PC-3 (cell line): ENCODE data around the gene SERPINA4. TPM values are rescaled to one million over a fixed set of nuclear protein-coding genes. Genes with fewer than 3 reads are reported as not detected.

Experiments
- ATAC-seq: fragments of 200-7000 bp; cut with Tn5 transposase; 2 replicates; pipeline ENCODE4 v1.9.1; 2020; ENCODE audit warnings: mild to moderate bottlenecking, moderate library complexity
- BruUV-seq: library from RNA; stranded (reverse); fragments of 400-500 nt; replicated peaks from 2 replicates; lab custom pipeline; 2021; lab: Mats Ljungman, UMichigan
- CTCF ChIA-PET: fragments of 300-600 bp; sonication (Branson Sonifier 250); formaldehyde crosslinking; loops from one replicate; lab custom pipeline; 2022; ENCODE audit warnings: antibody characterized with exemption; lab: Charles Lee
- POLR2A ChIA-PET: fragments of 300-600 bp; sonication (Branson Sonifier 250); formaldehyde crosslinking; loops from one replicate; lab custom pipeline; 2022; ENCODE audit warnings: antibody characterized with exemption; ENCODE audit not compliant: unreplicated experiment; lab: Charles Lee
- DNase-seq: peaks from one replicate; pipeline ENCODE4 v3.0.0-alpha.2; 2015
- H2AFZ ChIP-seq: fragments of 300-600 bp; sonication (generic); 2 replicates; pipeline ENCODE4 v1.6.0; 2016; ENCODE audit warnings: antibody characterized with exemption, low read length
- H3F3A ChIP-seq: fragments of 300-600 bp; sonication (generic); one replicate; pipeline ENCODE4 v1.6.0; 2017; ENCODE audit warnings: antibody characterized with exemption, low read length, control low read depth, mild to moderate bottlenecking; ENCODE audit not compliant: unreplicated experiment
- H3K27ac ChIP-seq: fragments of 300-600 bp; sonication (generic); 2 replicates; pipeline ENCODE4 v1.5.1; 2016; ENCODE audit warnings: mild to moderate bottlenecking, low read length
- H3K27me3 ChIP-seq: fragments of 300-600 bp; sonication (generic); 2 replicates; pipeline ENCODE4 v1.6.1; 2016; ENCODE audit warnings: low read length, mixed read lengths
- H3K36me3 ChIP-seq: fragments of 300-600 bp; sonication (generic); 2 replicates; pipeline ENCODE4 v1.6.1; 2016; ENCODE audit warnings: low read depth, mixed run types, low read length, mixed read lengths
- H3K4me1 ChIP-seq: fragments of 300-600 bp; sonication (generic); 2 replicates; pipeline ENCODE4 v1.5.1; 2016; ENCODE audit warnings: low read length; ENCODE audit not compliant: insufficient read depth
- H3K4me2 ChIP-seq: fragments of 300-600 bp; sonication (generic); 2 replicates; pipeline ENCODE4 v1.6.0; 2016; ENCODE audit warnings: low read length
- H3K4me3 ChIP-seq: fragments of 300-600 bp; sonication (generic); 2 replicates; pipeline ENCODE4 v1.5.1; 2016; ENCODE audit warnings: mild to moderate bottlenecking, low read length, mixed read lengths
- H3K79me2 ChIP-seq: fragments of 300-600 bp; sonication (generic); 2 replicates; pipeline ENCODE4 v1.6.1; 2017; ENCODE audit warnings: low read length, mixed read lengths
- H3K9ac ChIP-seq: fragments of 300-600 bp; sonication (generic); 2 replicates; pipeline ENCODE4 v1.6.0; 2016; ENCODE audit warnings: mild to moderate bottlenecking, low read length
- H3K9me2 ChIP-seq: fragments of 300-600 bp; sonication (generic); replicated peaks from 2 replicates; pipeline ENCODE4 v1.6.1; 2016; ENCODE audit warnings: mixed run types, low read length, mixed read lengths
- H3K9me3 ChIP-seq: fragments of 300-600 bp; sonication (generic); 2 replicates; pipeline ENCODE4 v1.6.1; 2016; ENCODE audit warnings: low read length, mixed read lengths
- H4K20me1 ChIP-seq: fragments of 300-600 bp; sonication (generic); 2 replicates; pipeline ENCODE4 v1.6.1; 2016; ENCODE audit warnings: low read length, mixed read lengths
- CTCF ChIP-seq: fragments of 300-600 bp; sonication (generic); conservative IDR thresholded peaks from 2 replicates; pipeline ENCODE4 v1.5.1; 2017; ENCODE audit warnings: antibody characterized with exemption, low read depth, mild to moderate bottlenecking, low read length
- EZH2 ChIP-seq: fragments of 300-600 bp; sonication (generic); IDR thresholded peaks from one replicate; pipeline ENCODE4 v1.6.1; 2017; ENCODE audit warnings: antibody characterized with exemption, mild to moderate bottlenecking, low read length; ENCODE audit not compliant: unreplicated experiment
- EZH2phosphoT487 ChIP-seq: fragments of 300-600 bp; sonication (generic); IDR thresholded peaks from 2 replicates; pipeline ENCODE4 v1.6.1; 2018; ENCODE audit warnings: mild to moderate bottlenecking, antibody characterized with exemption, low read length, borderline replicate concordance
- intact Hi-C: fragments of 100-400 bp; cut with micrococcal nuclease; formaldehyde crosslinking; loops from 2 replicates; pipeline ENCODE4 v1.9.0; 2023
- total RNA-seq: library from RNA; depleted of rRNA; stranded (reverse); fragments of >200 nt; gene quantifications from 2 replicates; pipeline ENCODE4 v1.2.3, GENCODE V29; 2014

Gene SERPINA4
- total RNA-seq, 1 experiment from 2014 or later = not detected

DNA sequence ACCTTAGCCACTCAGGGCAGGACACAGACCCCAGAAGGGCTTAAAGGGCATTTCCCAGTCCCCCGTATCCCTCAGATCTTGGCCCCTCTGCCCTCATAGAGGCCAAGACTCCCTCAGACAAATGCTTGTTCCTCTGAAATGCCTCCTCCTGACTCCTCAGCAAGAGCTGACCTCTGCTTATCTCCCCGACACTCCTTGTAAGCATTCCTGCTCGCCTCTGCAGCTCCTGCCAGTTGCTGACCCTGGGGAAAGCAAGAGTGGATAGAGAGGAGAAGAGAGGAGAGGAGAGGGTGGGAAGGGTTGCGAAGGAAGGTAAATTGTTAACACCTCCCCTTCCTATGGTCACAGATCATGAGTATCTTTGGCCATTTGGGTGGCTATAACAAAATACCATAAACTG lies 27.1 kb downstream of the SERPINA4 start:
- no peak overlapping the region for H3K9ac ChIP-seq
- BruUV-seq = no TSS peak
- POLR2A ChIA-PET = no interaction called here
- H3K27ac ChIP-seq = no peak overlapping the region
- no peaks in the 10 kb centered on the region for H3K9me2 ChIP-seq
- no peaks in the 10 kb centered on the region for H3F3A ChIP-seq
- no peak overlapping the region for H3K4me3 ChIP-seq
- no peak overlapping the region for H3K4me2 ChIP-seq
- H3K4me1 ChIP-seq = no peaks in the 10 kb centered on the region
- H3K36me3 ChIP-seq = no peaks in the 10 kb centered on the region
- no peaks in the 10 kb centered on the region for H3K79me2 ChIP-seq
- DNase-seq (no peak), ATAC-seq (no peak)
- no peak overlapping the region for H2AFZ ChIP-seq
- intact Hi-C loops = no loop called here
- H4K20me1 ChIP-seq = no peaks in the 10 kb centered on the region
- H3K27me3 ChIP-seq = 0 out of 2 replicates have a peak, but pooled peaks cover 5% of the 10 kb centered on the region
- CTCF ChIA-PET = no interaction called here
- H3K9me3 ChIP-seq = no peaks in the 10 kb centered on the region
- no peak for TF ChIP-seq EZH2phosphoT487
- TF ChIP-seq EZH2 = no peak
- no peak for TF ChIP-seq CTCF

GRCh38 chr14:94591073-94591472 lies 29.8 kb downstream of the SERPINA4 start:
- H3K4me2 ChIP-seq = no peak overlapping the region
- H3K4me1 ChIP-seq = no peaks in the 10 kb centered on the region
- ChIA-PET POLR2A (no interaction called here), CTCF (no interaction called here)
- H3K27me3 ChIP-seq = 0 out of 2 replicates have a peak, but pooled peaks cover 5% of the 10 kb centered on the region
- H3K4me3 ChIP-seq = no peak overlapping the region
- no peak overlapping the region for H3K9ac ChIP-seq
- DNase-seq = no peak
- no peaks in the 10 kb centered on the region for H3K9me3 ChIP-seq
- intact Hi-C loops = no loop called here
- no peak for ATAC-seq
- H3K27ac ChIP-seq = no peak overlapping the region
- no peaks in the 10 kb centered on the region for H3K9me2 ChIP-seq
- BruUV-seq = no TSS peak
- no peaks in the 10 kb centered on the region for H3F3A ChIP-seq
- H3K79me2 ChIP-seq = no peaks in the 10 kb centered on the region
- no peak overlapping the region for H2AFZ ChIP-seq
- no peaks in the 10 kb centered on the region for H4K20me1 ChIP-seq
- TF ChIP-seq EZH2 (no peak), EZH2phosphoT487 (no peak), CTCF (no peak)
- H3K36me3 ChIP-seq = no peaks in the 10 kb centered on the region

GRCh38 chr14:94591871-94592270 lies 30.6 kb downstream of the SERPINA4 start:
- H3K9me2 ChIP-seq = no peaks in the 10 kb centered on the region
- ATAC-seq (no peak), DNase-seq (no peak)
- ChIA-PET POLR2A (no interaction called here), CTCF (no interaction called here)
- H2AFZ ChIP-seq = no peak overlapping the region
- no peak overlapping the region for H3K9ac ChIP-seq
- intact Hi-C loops = no loop called here
- no peaks in the 10 kb centered on the region for H3K4me1 ChIP-seq
- H3K27ac ChIP-seq = no peak overlapping the region
- no peaks in the 10 kb centered on the region for H3K36me3 ChIP-seq
- no peaks in the 10 kb centered on the region for H3K9me3 ChIP-seq
- no peaks in the 10 kb centered on the region for H3K79me2 ChIP-seq
- no peaks in the 10 kb centered on the region for H4K20me1 ChIP-seq
- BruUV-seq = no TSS peak
- H3K27me3 ChIP-seq = 0 out of 2 replicates have a peak, but pooled peaks cover 5% of the 10 kb centered on the region
- H3F3A ChIP-seq = no peaks in the 10 kb centered on the region
- no peak overlapping the region for H3K4me3 ChIP-seq
- no peak overlapping the region for H3K4me2 ChIP-seq
- TF ChIP-seq EZH2phosphoT487 (no peak), CTCF (no peak), EZH2 (no peak)
